Measurements from ENCODE around the gene MAGEA9B. TPM values are rescaled to one million over a fixed set of nuclear protein-coding genes. Genes with fewer than 3 reads are reported as not detected.

Gene MAGEA9B
- total RNA-seq, 1 experiment from 2014 or later: not detected

DNA sequence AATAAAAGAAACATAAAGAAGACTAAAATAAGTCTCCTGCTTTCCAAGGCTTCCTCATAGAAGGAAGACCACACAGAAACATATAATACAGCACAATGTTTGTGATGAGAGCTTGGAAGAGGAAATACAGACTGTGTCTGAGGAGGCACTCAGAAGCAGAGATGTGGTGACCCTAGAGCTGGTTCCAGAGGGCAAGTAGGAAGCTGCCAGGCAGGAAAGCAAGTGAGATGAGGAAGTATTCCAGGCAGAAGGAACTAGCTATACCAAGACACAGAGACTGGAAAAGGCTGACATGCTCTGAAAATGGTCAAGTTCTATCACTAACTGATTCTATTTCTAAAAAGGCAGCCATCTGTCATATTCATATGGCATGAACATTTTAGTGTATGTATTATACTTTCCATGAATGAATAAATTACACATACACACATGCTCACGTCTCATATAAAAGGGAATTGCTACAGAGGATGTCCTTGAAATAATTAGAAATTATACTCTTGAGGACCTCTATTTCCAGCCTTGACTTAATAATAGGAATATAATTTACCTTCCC is 24.4 kb upstream of the MAGEA9B start:
- DNase-seq: no peak
- Histone ChIP-seq H2BK5ac (ENCODE audit: insufficient read length, low read length) (no peak overlapping the region), H3K14ac (ENCODE audit: insufficient read depth, low read length) (no peak overlapping the region), H2BK12ac (ENCODE audit: insufficient read length, low read depth, low read length) (no peak overlapping the region), H3T11ph (ENCODE audit: low read length) (no peak overlapping the region), H2BK120ac (ENCODE audit: low read depth, low read length, poor library complexity, severe bottlenecking) (no peak overlapping the region), H2BK20ac (ENCODE audit: low read depth, low read length, poor library complexity, severe bottlenecking) (no peak overlapping the region), H3K23ac (ENCODE audit: insufficient read length, low read depth, low read length) (no peak overlapping the region), H3K9me3 (ENCODE audit: control insufficient read depth, low read depth, low read length) (peaks cover 31% of the 10 kb centered on the region), H3K56ac (ENCODE audit: insufficient read length, low read depth, low read length) (no peak overlapping the region), H3K79me1 (ENCODE audit: insufficient read depth, low read depth, low read length, poor library complexity, severe bottlenecking) (no peaks in the 10 kb centered on the region), H4K5ac (ENCODE audit: insufficient read length, low read depth, low read length) (no peak overlapping the region), H3K27ac (ENCODE audit: insufficient read length, low read depth, low read length) (no peak overlapping the region), H3K4me2 (ENCODE audit: insufficient read depth, insufficient read length, low read length) (no peak overlapping the region), H4K20me1 (ENCODE audit: control insufficient read depth, insufficient read depth, insufficient read length) (no peaks in the 10 kb centered on the region), H3K18ac (ENCODE audit: insufficient read length, low read depth, low read length) (no peak overlapping the region), H2AK5ac (ENCODE audit: insufficient read length, low read length) (no peak overlapping the region), H3K79me2 (ENCODE audit: insufficient read depth, low read length) (no peaks in the 10 kb centered on the region; the same call in 1 of the 2 replicates), H3K4me1 (ENCODE audit: insufficient read depth, low read length) (no peaks in the 10 kb centered on the region), H2AFZ (ENCODE audit: low read length) (no peak overlapping the region), H3K23me2 (ENCODE audit: insufficient read length, low read depth, low read length, poor library complexity, severe bottlenecking) (no peaks in the 10 kb centered on the region), H3K4ac (ENCODE audit: low read depth, low read length) (no peak overlapping the region), H4K91ac (ENCODE audit: insufficient read length, low read depth, low read length) (no peak overlapping the region), H2BK15ac (ENCODE audit: low read depth, low read length) (no peak overlapping the region), H3K9ac (ENCODE audit: extremely low read depth, insufficient read length, low read length) (no peak overlapping the region), H3K27me3 (ENCODE audit: insufficient read depth, low read length) (no peaks in the 10 kb centered on the region), H4K8ac (replicated peaks; ENCODE audit: insufficient read length, low read depth, low read length) (no peak overlapping the region)
- TF ChIP-seq, protein P1, sequence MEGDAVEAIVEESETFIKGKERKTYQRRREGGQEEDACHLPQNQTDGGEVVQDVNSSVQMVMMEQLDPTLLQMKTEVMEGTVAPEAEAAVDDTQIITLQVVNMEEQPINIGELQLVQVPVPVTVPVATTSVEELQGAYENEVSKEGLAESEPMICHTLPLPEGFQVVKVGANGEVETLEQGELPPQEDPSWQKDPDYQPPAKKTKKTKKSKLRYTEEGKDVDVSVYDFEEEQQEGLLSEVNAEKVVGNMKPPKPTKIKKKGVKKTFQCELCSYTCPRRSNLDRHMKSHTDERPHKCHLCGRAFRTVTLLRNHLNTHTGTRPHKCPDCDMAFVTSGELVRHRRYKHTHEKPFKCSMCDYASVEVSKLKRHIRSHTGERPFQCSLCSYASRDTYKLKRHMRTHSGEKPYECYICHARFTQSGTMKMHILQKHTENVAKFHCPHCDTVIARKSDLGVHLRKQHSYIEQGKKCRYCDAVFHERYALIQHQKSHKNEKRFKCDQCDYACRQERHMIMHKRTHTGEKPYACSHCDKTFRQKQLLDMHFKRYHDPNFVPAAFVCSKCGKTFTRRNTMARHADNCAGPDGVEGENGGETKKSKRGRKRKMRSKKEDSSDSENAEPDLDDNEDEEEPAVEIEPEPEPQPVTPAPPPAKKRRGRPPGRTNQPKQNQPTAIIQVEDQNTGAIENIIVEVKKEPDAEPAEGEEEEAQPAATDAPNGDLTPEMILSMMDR (conservative IDR thresholded peaks at IDR 0.05): no peak
- Mint-ChIP-seq H3K27ac (no peak overlapping the region; a peak in 1 of 7 replicates), H3K4me3 (no peak overlapping the region), H3K9me3 (peaks cover 58 to 64% of the 10 kb centered on the region in 2 experiments), H3K27me3 (ENCODE audit: low read depth) (no peaks in the 10 kb centered on the region), H3K36me3 (ENCODE audit: insufficient read depth in 1 of 3, low read depth in 3 of 3) (peaks cover 6 to 21% (median 18%) of the 10 kb centered on the region in 3 experiments; a peak in 6 of 7 replicates), H3K4me1 (0 out of 4 replicates have a peak, but pooled peaks cover 0 to 4% of the 10 kb centered on the region in 2 experiments)
- no CpG with 5 or more reads among the region's 1 CpG for WGBS (ENCODE audit: extremely low coverage, insufficient read length, low lambda C conversion rate)
